Activated CD8-positive, alpha-beta memory T cell treated with anti-CD3 and anti-CD28 coated beads, Interleukin-2, amount 50 U/mL, for 1 hour (primary cell): ENCODE results near the gene RPP25.

ENCODE experiments used
- DNase-seq: peaks from one replicate; pipeline ENCODE4 v3.0.0-alpha.2; 2020; ENCODE audit errors: extremely low read depth

Gene RPP25

GRCh38 chr15:74956648-74957475, at the start of gene RPP25:
TSS of gene RPP25 (minus strand) at chr15:74956772. CDS start at chr15:74956583, 189 bp downstream.
- no peak for DNase-seq

GRCh38 chr15:75002398-75002797, 45.8 kb upstream of the RPP25 start:
- DNase-seq: no peak

GRCh38 chr15:75001310-75001709, 44.7 kb upstream of the RPP25 start:
- DNase-seq: no peak

GRCh38 chr15:74997543-74997942, 41.0 kb upstream of the RPP25 start:
- DNase-seq: no peak

GRCh38 chr15:74997141-74997540, 40.6 kb upstream of the RPP25 start:
- no peak for DNase-seq

GRCh38 chr15:74995779-74996765, 39.5 kb upstream of the RPP25 start:
- DNase-seq: no peak

GRCh38 chr15:74995182-74995778, 38.7 kb upstream of the RPP25 start, which contains the start of gene SCAMP5:
TSS of gene SCAMP5 (plus strand) at chr15:74995563. CDS start at chr15:75011840, 16,277 bp downstream.
- DNase-seq: peak; percentile 75

GRCh38 chr15:74994685-74995084, 38.1 kb upstream of the RPP25 start:
- no peak for DNase-seq

- no peak for DNase-seq
These were observed 37.7 kb upstream of the RPP25 start for GRCh38 chr15:74994236-74994635.

- DNase-seq: no peak
These were observed 36.0 kb upstream of the RPP25 start for GRCh38 chr15:74992619-74993018.

- DNase-seq: no peak
These were observed 33.0 kb upstream of the RPP25 start for GRCh38 chr15:74989527-74989926.

GRCh38 chr15:74988007-74988800, 31.6 kb upstream of the RPP25 start:
- no peak for DNase-seq

GRCh38 chr15:74983725-74984231, 27.2 kb upstream of the RPP25 start:
- no peak for DNase-seq

- DNase-seq: no peak
These were observed 25.6 kb upstream of the RPP25 start for GRCh38 chr15:74982183-74982582.

- no peak for DNase-seq
These were observed 21.9 kb upstream of the RPP25 start for GRCh38 chr15:74978503-74978902.

- no peak for DNase-seq
These were observed 21.5 kb upstream of the RPP25 start for GRCh38 chr15:74978077-74978476.

GRCh38 chr15:74977599-74977998, 21.0 kb upstream of the RPP25 start:
- no peak for DNase-seq

- DNase-seq: no peak
These were observed 19.6 kb upstream of the RPP25 start for GRCh38 chr15:74976159-74976558.

GRCh38 chr15:74967670-74968069, 11.1 kb upstream of the RPP25 start:
- no peak for DNase-seq

- no peak for DNase-seq
These were observed 8.2 kb upstream of the RPP25 start for GRCh38 chr15:74964794-74965193.

GRCh38 chr15:74963213-74963612, 6.6 kb upstream of the RPP25 start:
- no peak for DNase-seq
